Adrenal gland (tissue), 12 donors: ENCODE results near the gene UBTF. TPM values are rescaled to one million over a fixed set of nuclear protein-coding genes. Genes with fewer than 3 reads are reported as not detected.
"Not testable (repeated sequence)": the region's sequence is repeated elsewhere in the genome, so short reads cannot be mapped to it uniquely, and the experiment has no call there.

Experiments
- DNase-seq, 7 donors: peaks; one replicate each; pipeline ENCODE4 v3.0.0-alpha.2; 2019 to 2020
- H3K27ac ChIP-seq, 5 donors: fragments of 200-600 bp; sonication (generic) in 4 of 5; 1 replicate in 3 of 5; 2 replicates in 2 of 5; pipeline versions ENCODE4 v1.5.1 to v1.8.0; 2016 to 2020; ENCODE audit warnings: mild to moderate bottlenecking in 1 of 5
- H3K27me3 ChIP-seq: fragments of 200-600 bp; 2 replicates; pipeline ENCODE4 v1.8.0; 2021
- H3K36me3 ChIP-seq, 2 donors: fragments of 200-600 bp; replicated peaks in 1 of 2; 1 replicate in 1 of 2; 2 replicates in 1 of 2; pipeline versions ENCODE4 v1.5.1 to v1.8.0; 2018 to 2022
- H3K4me1 ChIP-seq, 2 donors: fragments of 200-600 bp; replicated peaks in 1 of 2; 1 replicate in 1 of 2; 2 replicates in 1 of 2; pipeline versions ENCODE4 v1.5.1 to v1.8.0; 2018 to 2021
- H3K4me3 ChIP-seq, 4 donors: fragments of 200-600 bp; sonication (generic) in 3 of 4; one replicate each; pipeline ENCODE4 v1.5.1; 2016 to 2018
- H3K9me3 ChIP-seq, 3 donors: fragments of 200-600 bp; sonication (generic) in 1 of 3; replicated peaks in 1 of 3; 1 replicate in 2 of 3; 2 replicates in 1 of 3; pipeline versions ENCODE4 v1.5.1 to v1.8.0; 2016 to 2021
- POLR2A ChIP-seq, 2 donors: fragments of 450-650 bp; IDR thresholded peaks; one replicate each; pipeline ENCODE4 v1.6.1; 2017; ENCODE audit warnings: antibody characterized with exemption in 2 of 2, mild to moderate bottlenecking in 2 of 2, moderate library complexity in 1 of 2
- WGBS, 4 donors: extraction: QIAGEN DNeasy Blood & Tissue Kit in 2 of 4; methylation state at CpG; one replicate each; pipeline versions ENCODE4 v1.1.5 to v1.1.7; 2013 to 2017; 5-methylcytosine and 5-hydroxymethylcytosine counted together
- intact Hi-C, 2 donors: fragments of 100-400 bp; cut with DNase I; formaldehyde crosslinking; loops; one replicate each; pipeline versions ENCODE4 v1.14.1 to v1.15.0; 2022 to 2023
- polyA plus RNA-seq, 3 donors: library from polyadenylated mRNA; stranded (reverse); fragments of 200-250 nt in 2 of 3; fragments of 350-450 nt in 1 of 3; fragmentation: Illumina TruSeq in 1 of 3; extraction: RNeasy Lipid Tissue Mini Kit (QIAGEN cat#74804) in 1 of 3; gene quantifications; one replicate each; pipeline ENCODE4 v1.2.3, GENCODE V29; 2013 to 2014
- total RNA-seq, 9 donors: library from RNA; depleted of rRNA in 4 of 9; stranded (reverse); fragments of >200 nt in 4 of 9; fragments of 120-200 nt in 1 of 9; fragmentation: NEBNext Ultra II Directional in 1 of 9; extraction: Animal tissue kit (Norgen Biotek cat#: 25700) in 1 of 9; gene quantifications; one replicate each; pipeline versions ENCODE4 v1.1.0 to v1.2.4, GENCODE V29; 2013 to 2023
- TF ChIP-seq, protein P1 (sequence below), 6 experiments: fragments of 450-650 bp in 4 of 6; fragments of 200-600 bp in 2 of 6; sonication (generic) in 1 of 6; IDR thresholded peaks; 1 replicate in 5 of 6; 2 replicates in 1 of 6; pipeline versions ENCODE4 v1.5.1 to v1.8.0; 2016 to 2021; ENCODE audit warnings: antibody characterized with exemption in 6 of 6, mild to moderate bottlenecking in 2 of 6, moderate library complexity in 1 of 6
- donor health status: healthy with polysubstance abuse.
- donor health status: Bipolar disorder and iron deficiency.
- donor health status: DM: yes; HTN: yes; CAD: no.
- donor health status: DM: no; HTN: no; CAD: no.
- donor health status: DM: no; HTN: no; CAD: no.
- donor health status: DM: yes; HTN: yes; CAD: no.

UBTF gene
- total and polyA plus RNA-seq, 12 donors: 37.1 to 92.6 (median 64.3) TPM

- Histone ChIP-seq H3K9me3 (no peaks in the 10 kb centered on the region), H3K27ac (no peak overlapping the region), H3K27me3 (no peaks in the 10 kb centered on the region), H3K4me1 (peaks cover 7 to 14% of the 10 kb centered on the region in 2 donors), H3K36me3 (no peaks in the 10 kb centered on the region), H3K4me3 (no peak overlapping the region)
- DNase-seq: no peak
- WGBS, 4 donors: 55 to 85% (median 73%) methylated on average over 6 to 9 of the region's 9 CpGs
- TF ChIP-seq, protein P1, sequence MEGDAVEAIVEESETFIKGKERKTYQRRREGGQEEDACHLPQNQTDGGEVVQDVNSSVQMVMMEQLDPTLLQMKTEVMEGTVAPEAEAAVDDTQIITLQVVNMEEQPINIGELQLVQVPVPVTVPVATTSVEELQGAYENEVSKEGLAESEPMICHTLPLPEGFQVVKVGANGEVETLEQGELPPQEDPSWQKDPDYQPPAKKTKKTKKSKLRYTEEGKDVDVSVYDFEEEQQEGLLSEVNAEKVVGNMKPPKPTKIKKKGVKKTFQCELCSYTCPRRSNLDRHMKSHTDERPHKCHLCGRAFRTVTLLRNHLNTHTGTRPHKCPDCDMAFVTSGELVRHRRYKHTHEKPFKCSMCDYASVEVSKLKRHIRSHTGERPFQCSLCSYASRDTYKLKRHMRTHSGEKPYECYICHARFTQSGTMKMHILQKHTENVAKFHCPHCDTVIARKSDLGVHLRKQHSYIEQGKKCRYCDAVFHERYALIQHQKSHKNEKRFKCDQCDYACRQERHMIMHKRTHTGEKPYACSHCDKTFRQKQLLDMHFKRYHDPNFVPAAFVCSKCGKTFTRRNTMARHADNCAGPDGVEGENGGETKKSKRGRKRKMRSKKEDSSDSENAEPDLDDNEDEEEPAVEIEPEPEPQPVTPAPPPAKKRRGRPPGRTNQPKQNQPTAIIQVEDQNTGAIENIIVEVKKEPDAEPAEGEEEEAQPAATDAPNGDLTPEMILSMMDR (IDR thresholded peaks at IDR 0.05): no peak
- TF ChIP-seq POLR2A (IDR thresholded peaks at IDR 0.05): no peak
- intact Hi-C loops: no loop called here
Observed at GRCh38 chr17:44249501-44250246, 30.2 kb upstream of the UBTF start.

GRCh38 chr17:44247876-44248736 is 28.6 kb upstream of the UBTF start:
- no peak for TF ChIP-seq POLR2A (IDR thresholded peaks at IDR 0.05)
- TF ChIP-seq, protein P1 (IDR thresholded peaks at IDR 0.05): no peak
- 77 to 82% (median 80%) methylated on average over 10 of the region's 10 CpGs for WGBS, 4 donors
- Histone ChIP-seq H3K4me1 (peaks cover 7 to 14% of the 10 kb centered on the region in 2 donors), H3K4me3 (no peak overlapping the region), H3K27me3 (no peaks in the 10 kb centered on the region), H3K36me3 (no peaks in the 10 kb centered on the region), H3K9me3 (no peaks in the 10 kb centered on the region), H3K27ac (no peak overlapping the region)
- intact Hi-C loops: no loop called here
- DNase-seq: no peak

- 46 to 76% (median 55%) methylated on average over 2 to 7 of the region's 7 CpGs for WGBS, 4 donors
- peak in 4 of 7 donors; percentile 58 to 69 (median 60) for DNase-seq
- Histone ChIP-seq H3K4me3 (no peak overlapping the region), H3K4me1 (peaks cover 7 to 14% of the 10 kb centered on the region in 2 donors), H3K27me3 (no peaks in the 10 kb centered on the region), H3K36me3 (no peaks in the 10 kb centered on the region), H3K27ac (no peak overlapping the region), H3K9me3 (no peaks in the 10 kb centered on the region)
- intact Hi-C loops: no loop called here
- TF ChIP-seq, protein P1 (IDR thresholded peaks at IDR 0.05): no peak
- no peak for TF ChIP-seq POLR2A (IDR thresholded peaks at IDR 0.05)
Observed at GRCh38 chr17:44247440-44247841, 28.0 kb upstream of the UBTF start.

DNA sequence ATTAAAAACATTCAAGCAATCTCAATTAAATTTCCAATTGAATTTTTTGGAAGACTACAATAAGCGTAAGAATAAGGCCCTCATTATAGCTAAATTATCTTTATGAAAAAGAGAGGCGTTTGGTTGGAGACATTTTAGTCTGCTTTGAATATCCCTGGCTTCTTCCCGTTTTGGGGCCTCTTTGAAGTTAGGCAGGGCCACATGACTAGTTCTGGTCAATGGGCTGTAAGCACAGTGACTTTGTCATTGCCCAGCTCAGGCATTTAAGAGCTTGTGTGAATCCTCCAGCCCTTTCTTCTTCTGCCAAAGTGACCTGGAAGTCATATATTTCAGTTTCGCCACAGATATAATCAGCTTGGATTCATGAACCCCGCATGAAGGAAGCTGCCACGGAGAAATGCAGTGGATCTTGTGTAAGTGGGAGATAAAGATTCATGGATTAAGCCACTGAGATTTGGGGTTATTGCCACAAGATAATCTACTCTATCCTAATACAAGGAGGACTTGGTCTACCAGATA is 21.7 kb upstream of the UBTF start:
- Histone ChIP-seq H3K9me3 (no peaks in the 10 kb centered on the region), H3K4me1 (peaks cover 0 to 5% of the 10 kb centered on the region in 2 donors), H3K27me3 (no peaks in the 10 kb centered on the region), H3K4me3 (no peak overlapping the region), H3K36me3 (no peaks in the 10 kb centered on the region), H3K27ac (no peak overlapping the region)
- intact Hi-C loops: no loop called here
- TF ChIP-seq, protein P1 (IDR thresholded peaks at IDR 0.05): no peak
- no peak for TF ChIP-seq POLR2A (IDR thresholded peaks at IDR 0.05)
- WGBS, 4 donors: 47 to 72% (median 69%) methylated on average over 6 of the region's 6 CpGs
- DNase-seq: peak in 1 of 7 donors; percentile 9

DNA sequence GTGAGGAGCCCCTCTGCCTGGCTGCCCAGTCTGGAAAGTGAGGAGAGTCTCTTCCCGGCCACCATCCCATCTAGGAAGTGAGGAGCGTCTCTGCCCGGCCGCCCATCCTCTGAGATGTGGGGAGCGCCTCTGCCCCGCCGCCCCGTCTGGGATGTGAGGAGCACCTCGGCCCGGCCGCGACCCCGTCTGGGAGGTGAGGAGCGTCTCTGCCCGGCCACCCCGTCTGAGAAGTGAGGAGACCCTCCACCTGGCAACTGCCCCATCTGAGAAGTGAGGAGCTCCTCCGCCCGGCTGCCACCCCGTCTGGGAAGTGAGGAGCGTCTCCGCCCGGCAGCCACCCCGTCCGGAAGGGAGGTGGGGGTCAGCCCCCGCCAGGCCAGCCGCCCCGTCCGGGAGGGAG is 18.4 kb upstream of the UBTF start:
- intact Hi-C loops, H3K9me3 ChIP-seq, H3K4me3 ChIP-seq, H3K4me1 ChIP-seq, DNase-seq, H3K27me3 ChIP-seq, H3K36me3 ChIP-seq, H3K27ac ChIP-seq: not testable (repeated sequence)
- 84 to 97% (median 94%) methylated on average over 5 to 24 of the region's 28 CpGs for WGBS, 4 donors
